GM12864 (cell line): ENCODE measurements around the gene PAPPA.

ENCODE experiments used
- DNase-seq: peaks from one replicate; pipeline ENCODE4 v3.0.0-alpha.2; 2011; ENCODE audit warnings: low read depth
- H3K4me3 ChIP-seq: 2 replicates; pipeline ENCODE4 v1.5.1; 2011; ENCODE audit warnings: mild to moderate bottlenecking, low read depth, low read length, control low read depth
- CTCF ChIP-seq: IDR thresholded peaks from 2 replicates; pipeline ENCODE4 v1.5.1; 2011; ENCODE audit warnings: low read depth, mild to moderate bottlenecking, moderate library complexity, low read length, control low read depth, inconsistent platforms; ENCODE audit errors: missing control alignments

Gene PAPPA

GRCh38 chr9:116382053-116382452 is 228.5 kb downstream of the PAPPA start:
- no peak for DNase-seq
- no peak overlapping the region for H3K4me3 ChIP-seq
- no peak for TF ChIP-seq CTCF

- no peak for TF ChIP-seq CTCF
- DNase-seq: no peak
- H3K4me3 ChIP-seq: no peak overlapping the region
These were observed 229.5 kb downstream of the PAPPA start for GRCh38 chr9:116383133-116383532.

GRCh38 chr9:116383936-116384335 is 230.3 kb downstream of the PAPPA start:
- no peak for TF ChIP-seq CTCF
- DNase-seq: no peak
- H3K4me3 ChIP-seq: no peak overlapping the region

GRCh38 chr9:116387934-116388698 is 234.5 kb downstream of the PAPPA start:
- DNase-seq: no peak
- no peak overlapping the region for H3K4me3 ChIP-seq
- TF ChIP-seq CTCF: no peak

GRCh38 chr9:116389541-116390302 is 236.1 kb downstream of the PAPPA start:
- TF ChIP-seq CTCF: no peak
- no peak overlapping the region for H3K4me3 ChIP-seq
- no peak for DNase-seq

- DNase-seq: peak; percentile 10
- TF ChIP-seq CTCF: no peak
- no peak overlapping the region for H3K4me3 ChIP-seq
These were observed 237.0 kb downstream of the PAPPA start for GRCh38 chr9:116390303-116391228.
